Measurements from ENCODE around the gene SPOCK1.
"Not testable (repeated sequence)": the region's sequence is repeated elsewhere in the genome, so short reads cannot be mapped to it uniquely, and the experiment has no call there.

The SPOCK1 gene

DNA sequence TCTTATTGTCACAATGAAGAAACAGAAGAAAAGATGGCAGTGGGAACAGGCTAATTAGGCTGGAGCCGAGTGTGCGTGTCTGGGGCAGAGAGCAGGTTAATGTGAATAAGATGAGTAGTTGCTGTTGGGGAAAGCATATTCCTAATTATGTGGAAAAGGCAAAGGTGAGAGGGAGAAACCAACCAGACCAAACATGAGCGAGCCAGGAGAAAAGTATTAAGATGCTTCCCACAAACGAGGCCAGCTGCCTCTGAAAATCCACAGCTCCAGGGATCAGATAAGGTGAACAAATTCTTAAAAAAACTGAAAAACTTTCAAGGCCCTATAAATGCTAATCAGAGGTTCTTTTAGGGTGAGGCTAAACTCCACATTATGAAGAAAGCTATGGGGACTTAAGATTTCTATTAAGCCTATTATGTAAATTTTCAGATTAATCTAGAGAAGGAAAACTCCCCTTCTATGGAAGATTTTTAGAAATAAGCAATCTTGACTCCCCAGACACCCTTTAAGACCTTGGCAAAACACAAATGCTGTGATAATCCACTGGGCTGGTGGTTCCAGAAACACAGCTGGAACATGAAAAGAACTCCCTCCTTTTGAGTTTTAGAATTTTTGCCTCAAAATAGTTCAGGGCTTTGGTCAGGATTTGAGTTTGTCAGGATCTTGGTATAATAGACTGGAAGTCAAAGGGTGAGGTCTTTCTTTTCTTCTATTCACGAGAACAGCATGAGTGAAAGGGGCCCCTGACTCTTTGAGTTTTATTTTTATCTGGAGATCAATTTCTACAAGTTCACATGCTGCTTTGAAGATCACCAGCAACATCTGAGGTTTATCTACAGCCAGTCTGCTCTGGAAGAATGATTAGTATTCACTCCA is 238.1 kb downstream of the SPOCK1 start:
- Mint-ChIP-seq H3K36me3 (ENCODE audit: low read depth) (no peaks in the 10 kb centered on the region), H3K9me3 (no peaks in the 10 kb centered on the region), H3K4me1 (ENCODE audit: low read depth) (no peaks in the 10 kb centered on the region), H3K4me3 (no peak overlapping the region), H3K27ac (no peak overlapping the region), H3K27me3 (ENCODE audit: low read depth) (no peaks in the 10 kb centered on the region)
- DNase-seq (ENCODE audit: low spot score) = no peak

DNA sequence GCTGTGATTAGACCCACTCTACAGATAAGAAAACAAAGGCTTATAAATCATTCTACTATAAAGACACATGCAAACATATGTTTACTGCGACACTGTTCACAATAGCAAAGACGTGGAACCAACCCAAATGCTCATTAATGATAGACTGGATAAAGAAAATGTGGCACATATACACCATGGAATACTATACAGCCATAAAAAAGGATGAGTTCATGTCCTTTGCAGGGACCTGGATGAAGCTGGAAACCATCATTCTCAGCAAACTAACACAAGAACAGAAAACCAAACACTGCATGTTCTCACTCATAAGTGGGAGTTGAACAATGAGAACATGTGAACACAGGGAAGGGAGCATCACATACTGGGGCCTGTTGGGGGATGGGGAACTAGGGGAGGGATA is 240.0 kb downstream of the SPOCK1 start:
- not testable (repeated sequence) for DNase-seq (ENCODE audit: low spot score); H3K27me3 Mint-ChIP-seq (ENCODE audit: low read depth); H3K4me1 Mint-ChIP-seq (ENCODE audit: low read depth); H3K9me3 Mint-ChIP-seq; H3K27ac Mint-ChIP-seq; H3K36me3 Mint-ChIP-seq (ENCODE audit: low read depth); H3K4me3 Mint-ChIP-seq

DNA sequence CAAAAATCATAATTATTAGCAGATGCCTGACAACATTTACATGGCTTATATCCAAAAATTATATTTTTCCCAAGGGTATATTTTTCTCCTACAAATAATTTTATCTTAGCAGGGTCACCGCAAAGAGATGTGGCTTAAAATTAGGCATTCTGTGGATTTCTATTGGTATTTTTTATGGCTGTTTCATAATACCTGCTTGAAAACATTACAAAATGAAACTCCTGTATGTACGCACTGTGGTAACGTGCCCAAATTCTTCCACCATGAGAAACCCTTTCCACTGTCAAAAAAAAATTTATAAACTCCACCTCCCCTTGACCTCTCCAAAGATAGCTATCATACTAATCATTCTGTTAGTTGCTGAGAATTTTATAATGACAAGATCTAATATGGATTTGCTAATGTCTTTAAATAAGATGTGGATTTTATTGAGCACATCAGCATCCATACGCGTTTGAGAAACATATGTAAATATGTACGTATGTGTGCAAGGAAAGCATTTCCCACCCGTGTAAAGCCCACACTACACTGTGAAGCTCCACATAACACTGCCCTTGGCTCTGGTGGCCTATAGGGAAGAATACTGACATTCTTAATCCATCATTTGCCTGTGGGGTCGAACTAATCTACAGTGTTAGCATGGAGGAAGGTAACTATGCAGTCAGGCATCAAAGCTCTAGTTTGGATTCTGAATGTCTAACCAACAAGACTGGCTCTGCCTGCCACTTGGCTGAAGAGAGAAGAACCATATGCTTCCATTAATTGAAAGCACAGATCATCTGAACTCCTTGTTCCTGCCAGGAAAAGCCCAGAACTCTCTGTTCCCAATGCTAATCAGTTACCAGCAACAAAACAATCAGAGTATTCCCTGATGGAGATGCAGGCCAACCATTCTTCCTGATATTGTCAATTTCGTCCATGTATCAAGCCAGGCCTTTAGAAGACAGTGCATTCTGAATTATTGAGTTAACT is 244.7 kb downstream of the SPOCK1 start:
- no peaks in the 10 kb centered on the region for H3K9me3 Mint-ChIP-seq
- no peaks in the 10 kb centered on the region for H3K4me1 Mint-ChIP-seq (ENCODE audit: low read depth)
- no peak overlapping the region for H3K4me3 Mint-ChIP-seq
- no peak overlapping the region for H3K27ac Mint-ChIP-seq
- no peak for DNase-seq (ENCODE audit: low spot score)
- no peaks in the 10 kb centered on the region for H3K36me3 Mint-ChIP-seq (ENCODE audit: low read depth)
- H3K27me3 Mint-ChIP-seq (ENCODE audit: low read depth) = no peaks in the 10 kb centered on the region

DNA sequence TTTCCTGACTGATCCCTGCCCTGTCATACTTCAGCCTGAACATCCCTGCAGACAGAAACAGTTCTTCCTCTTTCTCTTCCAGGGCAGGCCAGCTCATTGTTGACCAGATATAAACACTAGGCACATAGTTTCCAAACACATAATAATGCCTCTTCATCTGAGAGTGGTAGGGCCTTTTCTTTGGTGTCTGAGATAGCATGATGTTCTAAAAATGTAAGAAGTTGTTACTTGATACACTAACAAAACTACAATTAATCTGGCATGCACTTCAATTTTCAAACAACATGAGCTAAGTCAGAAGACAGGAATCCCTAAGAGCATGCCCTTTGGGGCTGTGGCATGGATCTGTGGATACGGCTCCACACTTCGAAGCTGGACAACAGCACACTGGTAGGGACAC is 246.6 kb downstream of the SPOCK1 start:
- Mint-ChIP-seq H3K27ac (no peak overlapping the region), H3K4me3 (no peak overlapping the region), H3K27me3 (ENCODE audit: low read depth) (no peaks in the 10 kb centered on the region)

DNA sequence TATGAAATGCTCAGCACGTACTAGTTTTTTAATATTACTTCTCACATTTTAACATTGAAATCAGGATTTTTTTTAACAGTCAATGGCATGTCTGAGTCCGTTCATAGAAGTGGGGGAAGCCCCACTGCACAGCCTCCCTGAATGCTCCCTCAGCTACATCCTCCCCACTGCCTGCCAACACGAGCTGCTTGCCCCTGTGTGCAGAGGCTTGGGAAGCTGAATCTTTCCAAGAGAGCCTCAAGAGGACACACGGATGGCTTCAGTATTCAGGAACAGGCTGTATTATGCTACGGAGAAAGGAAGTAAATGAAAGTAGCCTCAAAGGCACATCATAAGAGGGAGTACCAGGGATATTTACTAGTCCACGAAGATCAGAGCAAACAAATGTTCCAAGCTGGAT is 248.7 kb downstream of the SPOCK1 start:
- no peaks in the 10 kb centered on the region for H3K4me1 Mint-ChIP-seq (ENCODE audit: low read depth)

More for the DNA sequence above, 246.6 kb downstream of the SPOCK1 start:
- no peak for DNase-seq (ENCODE audit: low spot score)
- Mint-ChIP-seq H3K4me1 (ENCODE audit: low read depth) (no peaks in the 10 kb centered on the region), H3K9me3 (no peaks in the 10 kb centered on the region), H3K36me3 (ENCODE audit: low read depth) (no peaks in the 10 kb centered on the region)

DNA sequence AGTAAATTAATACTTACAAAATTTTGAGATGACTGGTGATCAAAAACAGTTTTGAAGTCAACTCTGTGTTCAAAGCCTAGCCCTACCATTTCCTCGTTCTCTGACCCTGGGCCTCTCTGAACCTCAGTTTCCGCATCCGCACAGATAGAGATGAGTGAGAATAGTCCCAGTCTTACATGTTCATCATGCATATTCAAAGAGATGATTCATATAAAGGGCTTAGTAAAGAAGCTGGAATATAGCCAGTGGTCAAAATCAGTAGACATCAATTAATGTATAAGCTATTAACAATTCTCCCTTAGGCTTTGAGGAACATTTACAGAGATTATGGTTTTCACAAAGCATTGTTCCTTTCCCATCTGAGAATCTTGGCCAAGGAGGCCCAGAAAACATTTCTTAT is 250.6 kb downstream of the SPOCK1 start:
- no peak for DNase-seq (ENCODE audit: low spot score)
- no peaks in the 10 kb centered on the region for H3K4me1 Mint-ChIP-seq (ENCODE audit: low read depth)

More for the DNA sequence above, 248.7 kb downstream of the SPOCK1 start:
- Mint-ChIP-seq H3K27ac (no peak overlapping the region), H3K36me3 (ENCODE audit: low read depth) (no peaks in the 10 kb centered on the region), H3K4me3 (no peak overlapping the region), H3K27me3 (ENCODE audit: low read depth) (no peaks in the 10 kb centered on the region), H3K9me3 (no peaks in the 10 kb centered on the region)
- no peak for DNase-seq (ENCODE audit: low spot score)

DNA sequence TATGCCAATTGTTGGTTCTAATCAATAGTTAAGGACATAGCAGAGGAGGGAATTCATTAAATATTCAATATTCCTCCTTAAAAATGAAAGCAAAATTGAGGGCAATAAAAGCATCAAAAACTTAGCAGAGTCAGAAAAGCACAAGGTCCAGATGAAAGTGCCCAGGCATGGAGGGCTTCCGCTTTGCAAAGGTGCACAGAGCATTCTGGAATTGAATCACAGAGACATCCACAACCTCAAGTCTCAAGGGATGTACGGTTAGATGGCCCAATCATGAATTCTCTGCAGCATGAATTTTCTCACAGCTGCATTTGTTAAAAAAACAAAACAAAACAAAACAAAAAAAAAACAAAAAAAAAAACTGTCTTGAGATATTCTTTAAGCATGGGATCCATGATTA is 253.7 kb downstream of the SPOCK1 start:
- no peaks in the 10 kb centered on the region for H3K36me3 Mint-ChIP-seq (ENCODE audit: low read depth)
- no peaks in the 10 kb centered on the region for H3K9me3 Mint-ChIP-seq
- H3K4me3 Mint-ChIP-seq = no peak overlapping the region
- no peak overlapping the region for H3K27ac Mint-ChIP-seq
- H3K4me1 Mint-ChIP-seq (ENCODE audit: low read depth) = no peaks in the 10 kb centered on the region
- H3K27me3 Mint-ChIP-seq (ENCODE audit: low read depth) = no peaks in the 10 kb centered on the region
- DNase-seq (ENCODE audit: low spot score) = no peak

More for the DNA sequence above, 250.6 kb downstream of the SPOCK1 start:
- Mint-ChIP-seq H3K9me3 (no peaks in the 10 kb centered on the region), H3K36me3 (ENCODE audit: low read depth) (no peaks in the 10 kb centered on the region), H3K4me3 (no peak overlapping the region), H3K27ac (no peak overlapping the region), H3K27me3 (ENCODE audit: low read depth) (no peaks in the 10 kb centered on the region)

DNA sequence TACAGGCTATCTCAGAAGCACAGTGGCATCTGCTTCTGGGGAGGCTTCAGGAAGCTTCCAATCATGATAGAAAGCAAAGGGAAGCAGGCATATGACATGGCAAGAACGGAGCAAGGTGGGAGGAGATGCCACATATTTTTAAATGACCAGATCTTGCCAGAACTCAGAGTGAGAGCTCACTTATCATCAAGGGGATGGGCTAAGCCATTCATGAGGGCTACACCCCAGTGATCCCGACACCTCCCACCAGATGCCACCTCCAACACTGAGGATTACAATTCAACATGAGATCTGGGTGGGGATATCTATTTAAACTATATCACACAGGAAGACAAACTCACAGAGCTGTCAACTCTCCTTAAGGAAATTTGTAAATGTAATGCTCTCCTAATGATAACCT is 258.8 kb downstream of the SPOCK1 start:
- Mint-ChIP-seq H3K4me1 (ENCODE audit: low read depth) (no peaks in the 10 kb centered on the region), H3K9me3 (no peaks in the 10 kb centered on the region), H3K36me3 (ENCODE audit: low read depth) (no peaks in the 10 kb centered on the region), H3K27me3 (ENCODE audit: low read depth) (no peaks in the 10 kb centered on the region), H3K4me3 (no peak overlapping the region), H3K27ac (no peak overlapping the region)
- DNase-seq (ENCODE audit: low spot score) = no peak

DNA sequence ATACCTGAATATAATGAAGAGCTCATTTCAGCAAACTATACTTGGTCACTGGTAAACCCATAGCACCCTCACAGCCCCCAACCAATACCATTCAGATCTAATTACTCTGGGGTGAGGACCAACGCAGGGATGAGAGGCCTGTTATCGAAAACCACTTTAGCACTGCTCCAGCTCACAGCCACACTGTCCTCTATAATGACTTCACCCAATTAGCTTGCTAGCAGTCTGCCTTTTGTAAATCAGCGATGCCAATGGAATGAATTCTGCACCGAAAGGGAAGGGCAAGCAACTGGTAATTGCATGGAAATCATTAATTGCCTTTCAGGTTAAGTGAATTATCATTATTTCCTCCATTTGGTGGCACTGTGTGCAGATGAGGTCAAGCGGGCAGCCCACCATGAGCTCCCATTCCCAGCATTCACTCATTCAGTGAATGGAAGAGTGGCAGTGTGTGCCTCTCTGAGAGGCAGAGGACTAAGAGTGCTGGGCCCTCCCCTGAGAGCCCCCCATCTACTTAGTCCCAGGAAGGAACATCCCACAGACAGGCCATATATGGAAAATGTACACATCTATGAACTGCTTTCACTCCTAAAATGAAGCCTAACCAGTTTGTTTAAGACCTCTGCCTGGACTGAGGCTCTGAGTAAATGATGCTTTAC is 262.1 kb downstream of the SPOCK1 start:
- H3K4me1 Mint-ChIP-seq (ENCODE audit: low read depth) = no peaks in the 10 kb centered on the region
- no peak overlapping the region for H3K27ac Mint-ChIP-seq
- no peak for DNase-seq (ENCODE audit: low spot score)
- H3K9me3 Mint-ChIP-seq = no peaks in the 10 kb centered on the region
- no peak overlapping the region for H3K4me3 Mint-ChIP-seq
- H3K36me3 Mint-ChIP-seq (ENCODE audit: low read depth) = no peaks in the 10 kb centered on the region
- no peaks in the 10 kb centered on the region for H3K27me3 Mint-ChIP-seq (ENCODE audit: low read depth)

DNA sequence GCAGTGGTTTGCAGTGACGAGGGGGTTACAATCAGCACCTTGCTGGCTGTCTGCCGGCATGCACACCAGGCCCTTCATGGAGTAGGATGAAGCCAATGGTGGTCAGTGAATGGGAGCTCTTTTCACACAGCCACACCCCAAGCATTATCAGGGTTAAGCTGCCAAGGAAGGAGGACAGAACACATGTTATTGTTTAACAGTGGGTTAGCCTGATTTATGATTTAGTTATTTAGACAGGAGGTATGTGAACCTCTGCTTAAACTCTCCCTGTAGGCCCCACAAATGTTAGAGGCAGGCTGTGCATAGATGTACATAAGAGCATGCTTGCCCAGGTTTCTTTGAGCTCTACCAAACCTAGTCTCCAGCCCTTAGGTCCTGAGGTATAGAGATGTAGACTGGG is 262.9 kb downstream of the SPOCK1 start:
- no peak overlapping the region for H3K4me3 Mint-ChIP-seq
- no peaks in the 10 kb centered on the region for H3K4me1 Mint-ChIP-seq (ENCODE audit: low read depth)
- H3K27me3 Mint-ChIP-seq (ENCODE audit: low read depth) = no peaks in the 10 kb centered on the region
- H3K9me3 Mint-ChIP-seq = no peaks in the 10 kb centered on the region
- H3K27ac Mint-ChIP-seq = no peak overlapping the region
- no peaks in the 10 kb centered on the region for H3K36me3 Mint-ChIP-seq (ENCODE audit: low read depth)
- no peak for DNase-seq (ENCODE audit: low spot score)

DNA sequence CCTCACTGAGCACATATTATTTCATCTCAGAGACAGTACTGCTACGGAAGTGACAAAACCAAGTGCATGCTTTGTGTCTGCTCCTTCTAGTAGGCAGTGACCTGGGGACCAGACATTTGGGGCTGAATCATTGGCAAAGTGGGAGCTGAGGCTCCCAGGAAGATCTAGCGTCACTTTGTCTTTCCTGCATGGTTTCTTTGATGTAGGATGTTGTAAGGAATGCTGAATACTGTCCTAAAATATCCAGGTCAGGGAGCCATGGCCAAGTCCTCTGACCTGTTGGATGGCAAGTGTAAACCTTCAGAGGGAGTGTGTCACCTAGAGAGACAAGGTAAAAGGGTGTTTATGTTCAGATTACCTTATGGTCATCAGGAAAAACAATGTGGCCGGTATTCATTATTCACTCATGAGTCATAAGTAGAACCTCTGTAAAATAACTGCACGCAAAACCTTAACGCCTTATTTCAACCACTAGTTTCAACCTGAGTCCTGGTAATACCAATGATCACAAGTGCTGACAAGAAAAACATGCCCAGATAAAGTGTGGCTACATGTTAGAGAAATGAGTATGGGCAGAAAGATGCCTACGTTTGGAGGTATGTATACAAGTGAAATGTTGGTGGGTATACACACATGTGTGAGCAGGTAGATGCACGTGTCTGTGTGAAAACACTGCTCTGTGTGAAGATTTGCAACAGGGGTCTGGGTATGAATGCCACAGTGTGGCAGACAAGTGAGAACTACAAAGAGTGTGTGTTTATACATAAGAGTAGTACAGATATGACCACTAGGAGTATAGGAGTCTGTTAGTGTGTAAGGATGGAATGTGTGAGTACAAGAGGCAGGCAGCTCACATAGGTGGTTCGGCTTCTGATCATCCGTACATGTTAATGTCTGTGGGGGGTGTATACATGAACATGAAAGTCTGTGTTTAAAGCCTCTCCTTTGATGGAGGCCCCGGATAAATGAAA is 263.9 kb downstream of the SPOCK1 start:
- no peaks in the 10 kb centered on the region for H3K36me3 Mint-ChIP-seq (ENCODE audit: low read depth)
- H3K9me3 Mint-ChIP-seq = no peaks in the 10 kb centered on the region
- no peak overlapping the region for H3K27ac Mint-ChIP-seq
- H3K4me3 Mint-ChIP-seq = no peak overlapping the region
- DNase-seq (ENCODE audit: low spot score) = no peak
- H3K27me3 Mint-ChIP-seq (ENCODE audit: low read depth) = no peaks in the 10 kb centered on the region
- H3K4me1 Mint-ChIP-seq (ENCODE audit: low read depth) = no peaks in the 10 kb centered on the region

DNA sequence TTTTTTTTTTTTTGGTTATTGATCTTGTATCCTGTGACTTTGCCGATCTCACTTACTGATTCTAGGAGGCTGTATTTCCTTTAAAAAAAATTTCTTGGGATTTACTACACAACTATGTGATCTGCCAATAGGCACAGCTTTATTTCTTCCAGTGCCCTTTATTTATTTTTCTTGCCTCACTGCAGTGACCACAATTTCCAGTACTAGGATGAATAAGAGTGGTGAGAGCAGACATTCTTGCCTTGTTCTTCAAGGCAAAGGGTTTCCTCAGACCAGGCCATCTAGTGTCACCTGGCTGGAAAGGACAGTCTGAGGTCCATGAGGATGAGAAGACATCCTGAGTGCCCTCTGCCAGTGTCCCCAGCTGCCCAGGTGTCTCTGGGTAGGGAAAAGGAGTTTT is 265.4 kb downstream of the SPOCK1 start:
- Mint-ChIP-seq H3K4me3 (no peak overlapping the region), H3K27ac (no peak overlapping the region)
- no peak for DNase-seq (ENCODE audit: low spot score)

DNA sequence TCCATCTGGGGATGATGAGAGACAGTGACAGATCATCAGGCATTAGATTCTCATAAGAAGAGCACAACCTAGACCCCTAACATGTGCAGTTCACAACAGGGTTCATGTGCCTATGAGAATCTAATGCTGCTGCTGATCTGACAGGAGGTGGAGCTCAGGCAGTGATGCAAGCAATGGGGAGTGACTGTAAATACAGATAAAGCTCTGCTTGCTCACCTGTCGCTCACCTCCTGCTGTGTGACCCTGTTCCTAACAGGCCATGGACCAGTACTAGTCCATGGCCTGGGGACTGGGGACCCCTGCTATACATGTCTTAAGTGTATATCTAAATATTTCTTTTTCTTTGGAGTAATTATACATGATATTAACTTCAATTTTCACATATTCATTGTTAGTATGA is 265.8 kb downstream of the SPOCK1 start:
- not testable (repeated sequence) for H3K27me3 Mint-ChIP-seq (ENCODE audit: low read depth); H3K36me3 Mint-ChIP-seq (ENCODE audit: low read depth); H3K27ac Mint-ChIP-seq; H3K4me3 Mint-ChIP-seq; DNase-seq (ENCODE audit: low spot score); H3K9me3 Mint-ChIP-seq; H3K4me1 Mint-ChIP-seq (ENCODE audit: low read depth)

More for the DNA sequence above, 265.4 kb downstream of the SPOCK1 start:
- Mint-ChIP-seq H3K36me3 (ENCODE audit: low read depth) (no peaks in the 10 kb centered on the region), H3K4me1 (ENCODE audit: low read depth) (no peaks in the 10 kb centered on the region), H3K9me3 (no peaks in the 10 kb centered on the region), H3K27me3 (ENCODE audit: low read depth) (no peaks in the 10 kb centered on the region)

Data from T-helper 2 cell treated with Interferon-gamma antibody and Interleukin-4, amounts not matched to agents 5 μg/mL and 100 μg/mL, for 36 hours (primary cell).